BJ (cell line): ENCODE data around the gene STAT5B. TPM values are rescaled to one million over a fixed set of nuclear protein-coding genes. Genes with fewer than 3 reads are reported as not detected.
"Not testable (repeated sequence)": the region's sequence is repeated elsewhere in the genome, so short reads cannot be mapped to it uniquely, and the experiment has no call there.

Source experiments
- CTCF ChIA-PET: fragments of 350-600 bp; formaldehyde crosslinking; extraction: SDS; loops from one replicate; lab custom pipeline; 2021; ENCODE audit warnings: antibody characterized with exemption, inconsistent platforms; lab: Yijun Ruan, JAX
- POLR2A ChIA-PET: fragments of 300-600 bp; sonication (Branson Sonifier 250); formaldehyde crosslinking; extraction: SDS; loops from one replicate; lab custom pipeline; 2021; ENCODE audit warnings: antibody characterized with exemption; lab: Charles Lee
- DNase-seq: peaks from one replicate; pipeline ENCODE4 v3.0.0-alpha.2; 2011; ENCODE audit warnings: low read depth
- H3K27me3 ChIP-seq: 2 replicates; pipeline ENCODE4 v1.6.0; 2011; ENCODE audit warnings: low read length; ENCODE audit not compliant: control insufficient read depth, insufficient read depth
- H3K36me3 ChIP-seq: 2 replicates; pipeline ENCODE4 v1.5.1; 2011; ENCODE audit warnings: low read length; ENCODE audit not compliant: control insufficient read depth, insufficient read depth
- H3K4me3 ChIP-seq: 2 replicates; pipeline ENCODE4 v1.5.1; 2011; ENCODE audit warnings: low read depth, mild to moderate bottlenecking, control low read depth, low read length
- polyA plus RNA-seq: library from polyadenylated mRNA; depleted of rRNA; stranded (reverse); fragments of >200 nt; gene quantifications from 2 replicates; pipeline ENCODE4 v1.2.3, GENCODE V29; 2011
- TF ChIP-seq, protein P1 (sequence below): IDR thresholded peaks from 2 replicates; pipeline ENCODE4 v1.5.1; 2011; ENCODE audit warnings: low read depth, mild to moderate bottlenecking, control low read depth, inconsistent platforms, low read length, moderate library complexity; ENCODE audit not compliant: insufficient read depth

STAT5B gene
- polyA plus RNA-seq, 1 experiment = 37.2 TPM

DNA sequence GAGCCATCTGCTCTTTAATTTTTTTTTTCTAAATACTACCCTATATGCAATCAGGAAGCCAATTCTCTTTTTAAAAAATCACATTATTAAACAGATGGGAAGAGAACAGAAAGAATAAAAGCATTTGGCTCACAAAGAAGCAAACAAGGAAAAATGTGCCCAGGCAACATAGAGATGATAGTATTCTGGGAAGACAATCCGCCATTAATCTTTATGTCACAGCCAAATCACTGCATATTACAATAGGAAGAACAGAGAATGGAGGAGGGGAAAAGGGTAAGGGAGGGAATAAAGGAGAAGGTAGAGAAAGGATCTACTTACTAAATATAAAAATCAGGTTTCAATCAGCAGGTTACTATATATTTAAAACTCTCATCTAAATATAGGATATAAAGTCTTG, 34.3 kb downstream of the STAT5B start:
- ChIA-PET CTCF (no interaction called here), POLR2A (no interaction called here)
- Histone ChIP-seq H3K27me3 (no peaks in the 10 kb centered on the region), H3K36me3 (no peaks in the 10 kb centered on the region; the same call in none of the 2 replicates), H3K4me3 (no peak overlapping the region)
- TF ChIP-seq, protein P1, sequence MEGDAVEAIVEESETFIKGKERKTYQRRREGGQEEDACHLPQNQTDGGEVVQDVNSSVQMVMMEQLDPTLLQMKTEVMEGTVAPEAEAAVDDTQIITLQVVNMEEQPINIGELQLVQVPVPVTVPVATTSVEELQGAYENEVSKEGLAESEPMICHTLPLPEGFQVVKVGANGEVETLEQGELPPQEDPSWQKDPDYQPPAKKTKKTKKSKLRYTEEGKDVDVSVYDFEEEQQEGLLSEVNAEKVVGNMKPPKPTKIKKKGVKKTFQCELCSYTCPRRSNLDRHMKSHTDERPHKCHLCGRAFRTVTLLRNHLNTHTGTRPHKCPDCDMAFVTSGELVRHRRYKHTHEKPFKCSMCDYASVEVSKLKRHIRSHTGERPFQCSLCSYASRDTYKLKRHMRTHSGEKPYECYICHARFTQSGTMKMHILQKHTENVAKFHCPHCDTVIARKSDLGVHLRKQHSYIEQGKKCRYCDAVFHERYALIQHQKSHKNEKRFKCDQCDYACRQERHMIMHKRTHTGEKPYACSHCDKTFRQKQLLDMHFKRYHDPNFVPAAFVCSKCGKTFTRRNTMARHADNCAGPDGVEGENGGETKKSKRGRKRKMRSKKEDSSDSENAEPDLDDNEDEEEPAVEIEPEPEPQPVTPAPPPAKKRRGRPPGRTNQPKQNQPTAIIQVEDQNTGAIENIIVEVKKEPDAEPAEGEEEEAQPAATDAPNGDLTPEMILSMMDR = no peak
- DNase-seq = no peak

- DNase-seq, H3K27me3 ChIP-seq, H3K4me3 ChIP-seq, H3K36me3 ChIP-seq, POLR2A ChIA-PET: not testable (repeated sequence)
- CTCF ChIA-PET = interaction anchor here (0.6 kb wide), 1 partner anchor 39 kb away, joined by 5 read pairs; no protein-coding TSS in a partner anchor
Measured at GRCh38 chr17:42240863-42241262, 35.3 kb downstream of the STAT5B start.

DNA sequence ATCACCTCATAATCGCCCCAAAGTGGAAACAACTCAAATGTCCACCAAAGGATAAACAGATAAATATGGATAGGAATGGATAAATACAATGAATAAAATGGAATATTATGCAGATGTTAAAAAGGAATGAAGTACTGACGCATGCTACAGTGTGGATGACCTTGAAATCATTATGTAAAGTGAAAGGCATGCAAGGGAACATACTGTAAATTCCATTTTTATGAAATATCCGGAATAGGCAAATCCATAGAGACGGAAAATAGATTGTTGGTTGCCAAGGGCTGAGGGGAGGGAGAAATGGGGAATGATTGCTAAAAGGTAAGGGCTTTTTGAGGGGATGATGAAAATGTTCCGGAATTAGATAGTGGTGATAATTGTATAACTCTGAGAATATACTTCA, 36.0 kb downstream of the STAT5B start:
- no peaks in the 10 kb centered on the region for H3K27me3 ChIP-seq
- POLR2A ChIA-PET = no interaction called here
- DNase-seq = no peak
- H3K4me3 ChIP-seq = no peak overlapping the region
- no peaks in the 10 kb centered on the region; the same call in none of the 2 replicates for H3K36me3 ChIP-seq
- TF ChIP-seq, protein P1 = no peak
- CTCF ChIA-PET = no interaction called here

- H3K27me3 ChIP-seq, POLR2A ChIA-PET, H3K4me3 ChIP-seq, DNase-seq, H3K36me3 ChIP-seq: not testable (repeated sequence)
- CTCF ChIA-PET = interaction anchor here (1.1 kb wide), 1 partner anchor 17 kb away, joined by 3 read pairs; no protein-coding TSS in a partner anchor
Measured at GRCh38 chr17:42239576-42239975, 36.6 kb downstream of the STAT5B start.

DNA sequence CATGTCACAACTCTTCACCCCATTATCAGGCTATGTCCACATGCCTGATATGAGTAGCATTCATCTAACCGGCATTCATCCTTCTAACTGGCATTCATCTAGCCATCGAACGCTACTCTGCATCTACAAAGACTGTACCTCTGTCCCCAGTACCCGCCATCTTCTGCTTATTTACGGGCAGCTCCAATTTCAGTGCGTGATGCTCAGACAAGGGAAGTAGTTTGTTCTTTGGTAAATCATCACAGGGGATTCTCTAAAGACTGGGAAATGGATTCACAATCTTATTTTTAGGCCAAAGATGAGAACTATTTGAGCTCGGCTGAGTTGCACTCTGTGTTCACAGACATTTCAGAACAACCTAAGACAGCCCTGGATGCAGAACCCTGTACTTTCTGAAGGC, 39.4 kb downstream of the STAT5B start:
- DNase-seq = no peak
- Histone ChIP-seq H3K4me3 (no peak overlapping the region), H3K27me3 (no peaks in the 10 kb centered on the region), H3K36me3 (no peaks in the 10 kb centered on the region; the same call in 1 of the 2 replicates)
- TF ChIP-seq, protein P1 = no peak
- POLR2A ChIA-PET = no interaction called here
- CTCF ChIA-PET = no interaction called here

DNA sequence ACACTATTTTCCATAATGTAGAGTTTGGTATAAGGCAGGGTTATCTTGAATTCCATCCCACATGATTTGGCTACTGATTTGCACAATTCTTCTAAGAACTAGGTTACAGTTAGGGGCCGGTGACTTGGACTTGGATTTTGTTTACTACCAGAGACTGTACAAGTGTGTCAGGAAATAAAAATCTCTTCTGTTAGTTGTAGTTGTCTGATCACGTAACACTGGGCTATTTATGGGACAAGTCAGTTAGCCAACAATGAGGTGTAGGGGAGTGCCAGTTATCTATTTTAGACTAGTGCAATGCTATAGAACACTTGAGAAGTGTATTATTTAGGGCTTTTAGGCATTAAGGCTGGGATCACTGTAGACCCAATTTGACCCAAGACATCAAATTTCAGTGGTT, 42.2 kb downstream of the STAT5B start:
- no peaks in the 10 kb centered on the region; the same call in 1 of the 2 replicates for H3K36me3 ChIP-seq
- ChIA-PET CTCF (interaction anchor here (1.3 kb wide), 1 partner anchor 12 kb away, joined by 4 read pairs; no protein-coding TSS in a partner anchor), POLR2A (no interaction called here)
- DNase-seq = no peak
- no peaks in the 10 kb centered on the region for H3K27me3 ChIP-seq
- TF ChIP-seq, protein P1 = no peak
- H3K4me3 ChIP-seq = no peak overlapping the region
